GM23338 (cell line): ENCODE measurements around the gene ILDR2. TPM values are rescaled to one million over a fixed set of nuclear protein-coding genes. Genes with fewer than 3 reads are reported as not detected.

Experiments used
- ATAC-seq: fragments of 200-7000 bp; cut with Tn5 transposase; 3 replicates; pipeline ENCODE4 v1.9.1; 2020
- DNase-seq: peaks from one replicate; pipeline ENCODE4 v3.0.0-alpha.2; 2015; ENCODE audit warnings: low spot score
- H2AFZ ChIP-seq: fragments of 200-600 bp; sonication (generic); 2 replicates; pipeline ENCODE4 v1.8.0; 2016; ENCODE audit warnings: antibody characterized with exemption, mild to moderate bottlenecking, moderate library complexity
- H3F3A ChIP-seq: fragments of 200-600 bp; sonication (generic); replicated peaks from 2 replicates; pipeline ENCODE4 v1.8.0; 2017; ENCODE audit warnings: antibody characterized with exemption, mixed run types, low read depth
- H3K27ac ChIP-seq: fragments of 200-600 bp; sonication (generic); 2 replicates; pipeline ENCODE4 v1.6.1; 2016; ENCODE audit warnings: low read depth
- H3K27me3 ChIP-seq: fragments of 200-600 bp; sonication (generic); 2 replicates; pipeline ENCODE4 v1.8.0; 2016; ENCODE audit warnings: mild to moderate bottlenecking, mixed run types, moderate library complexity; ENCODE audit not compliant: insufficient read depth
- H3K36me3 ChIP-seq: fragments of 200-600 bp; sonication (generic); 2 replicates; pipeline ENCODE4 v1.8.0; 2016; ENCODE audit warnings: mild to moderate bottlenecking; ENCODE audit not compliant: insufficient read depth
- H3K4me1 ChIP-seq: fragments of 200-600 bp; sonication (generic); 2 replicates; pipeline ENCODE4 v1.8.0; 2016; ENCODE audit warnings: mild to moderate bottlenecking, moderate library complexity; ENCODE audit not compliant: insufficient read depth
- H3K4me2 ChIP-seq: fragments of 200-600 bp; sonication (generic); 2 replicates; pipeline ENCODE4 v1.7.1; 2017; ENCODE audit warnings: mixed run types
- H3K4me3 ChIP-seq: fragments of 200-600 bp; sonication (generic); 2 replicates; pipeline ENCODE4 v1.6.1; 2016; ENCODE audit warnings: mixed run types
- H3K79me2 ChIP-seq: fragments of 200-600 bp; sonication (generic); replicated peaks from 2 replicates; pipeline ENCODE4 v1.8.0; 2017; ENCODE audit warnings: mild to moderate bottlenecking; ENCODE audit not compliant: insufficient read depth
- H3K9me2 ChIP-seq: fragments of 200-600 bp; sonication (generic); 2 replicates; pipeline ENCODE4 v1.8.0; 2017; ENCODE audit not compliant: insufficient read depth
- H4K20me1 ChIP-seq: fragments of 200-600 bp; sonication (generic); replicated peaks from 2 replicates; pipeline ENCODE4 v1.8.0; 2017; ENCODE audit warnings: mild to moderate bottlenecking; ENCODE audit not compliant: insufficient read depth
- H3K27ac Mint-ChIP-seq: 2 replicates; pipeline ENCODE4 v1.8.0; 2020; ENCODE audit warnings: inconsistent platforms, mild to moderate bottlenecking, moderate library complexity, mixed read lengths
- H3K27me3 Mint-ChIP-seq: 3 replicates; pipeline ENCODE4 v1.8.0; 2022; ENCODE audit warnings: low read depth, mild to moderate bottlenecking, moderate library complexity, mixed read lengths, inconsistent platforms; ENCODE audit not compliant: insufficient read depth, poor library complexity
- H3K36me3 Mint-ChIP-seq: 3 replicates; pipeline ENCODE4 v1.8.0; 2021; ENCODE audit warnings: low read depth, mild to moderate bottlenecking, inconsistent platforms, moderate library complexity, mixed read lengths
- H3K4me1 Mint-ChIP-seq: 3 replicates; pipeline ENCODE4 v1.8.0; 2020; ENCODE audit warnings: mild to moderate bottlenecking, inconsistent platforms, mixed read lengths
- H3K4me3 Mint-ChIP-seq: 3 replicates; pipeline ENCODE4 v1.8.0; 2021; ENCODE audit warnings: moderate library complexity, mild to moderate bottlenecking, inconsistent platforms, mixed read lengths
- H3K9me3 Mint-ChIP-seq: 3 replicates; pipeline ENCODE4 v1.8.0; 2020; ENCODE audit warnings: moderate library complexity, mild to moderate bottlenecking, inconsistent platforms, mixed read lengths
- CREB1 ChIP-seq: fragments of 250-450 bp; sonication (Bioruptor Pico); IDR thresholded peaks from 2 replicates; pipeline ENCODE4 v1.5.0; 2020; ENCODE audit warnings: low read depth, mild to moderate bottlenecking, moderate library complexity
- ETS1 ChIP-seq: IDR thresholded peaks from 2 replicates; pipeline ENCODE4 v1.6.1; 2016; ENCODE audit warnings: antibody characterized with exemption
- EZH2 ChIP-seq: fragments of 200-600 bp; sonication (generic); IDR thresholded peaks from one replicate; pipeline ENCODE4 v1.8.0; 2017; ENCODE audit warnings: antibody characterized with exemption, mild to moderate bottlenecking, low read depth; ENCODE audit not compliant: unreplicated experiment
- EZH2phosphoT487 ChIP-seq: fragments of 200-600 bp; sonication (generic); IDR thresholded peaks from one replicate; pipeline ENCODE4 v1.8.1; 2018; ENCODE audit warnings: antibody characterized with exemption; ENCODE audit not compliant: unreplicated experiment
- JUNB ChIP-seq: IDR thresholded peaks from one replicate; pipeline ENCODE4 v1.6.1; 2016; ENCODE audit warnings: antibody characterized with exemption; ENCODE audit not compliant: unreplicated experiment
- NANOG ChIP-seq: IDR thresholded peaks from 2 replicates; pipeline ENCODE4 v1.6.1; 2016; ENCODE audit warnings: antibody characterized with exemption, borderline replicate concordance
- POLR2AphosphoS5 ChIP-seq: IDR thresholded peaks from 2 replicates; pipeline ENCODE4 v1.6.1; 2016; ENCODE audit warnings: antibody characterized with exemption, low read depth
- STAT1 ChIP-seq: IDR thresholded peaks from one replicate; pipeline ENCODE4 v1.6.1; 2016; ENCODE audit warnings: antibody characterized with exemption; ENCODE audit not compliant: unreplicated experiment
- ZNF114 ChIP-seq: fragments of 250-450 bp; sonication (Bioruptor Pico); IDR thresholded peaks from 2 replicates; pipeline ENCODE4 v1.5.0; 2020; ENCODE audit warnings: mild to moderate bottlenecking, moderate library complexity
- polyA plus RNA-seq: library from polyadenylated mRNA; unstranded; fragments of >200 nt; fragmentation: Nextera tagmentation; extraction: Ambion mirVana; gene quantifications from 2 replicates; pipeline ENCODE4 v1.2.1, GENCODE V29; 2016
- total RNA-seq: library from RNA; depleted of rRNA; stranded (reverse); fragments of >200 nt; shearing (Covaris generic); gene quantifications from 2 replicates; pipeline ENCODE4 v1.2.3, GENCODE V29; 2014
- TF ChIP-seq, protein P1 (sequence below): IDR thresholded peaks from one replicate; pipeline ENCODE4 v1.6.1; 2018; ENCODE audit warnings: antibody characterized with exemption; ENCODE audit not compliant: unreplicated experiment
- TF ChIP-seq, protein P2 (sequence below), 2 experiments: fragments of 200-600 bp in 1 of 2; sonication (generic) in 1 of 2; conservative IDR thresholded peaks; 2 replicates each; pipeline versions ENCODE4 v1.5.1 to v1.6.1; 2016 to 2017; ENCODE audit warnings: antibody characterized with exemption in 2 of 2, low read depth in 2 of 2, mild to moderate bottlenecking in 2 of 2, moderate library complexity in 1 of 2

The ILDR2 gene
- total and polyA plus RNA-seq, 2 experiments from 2014 or later: 0.27 to 2.4 TPM

DNA sequence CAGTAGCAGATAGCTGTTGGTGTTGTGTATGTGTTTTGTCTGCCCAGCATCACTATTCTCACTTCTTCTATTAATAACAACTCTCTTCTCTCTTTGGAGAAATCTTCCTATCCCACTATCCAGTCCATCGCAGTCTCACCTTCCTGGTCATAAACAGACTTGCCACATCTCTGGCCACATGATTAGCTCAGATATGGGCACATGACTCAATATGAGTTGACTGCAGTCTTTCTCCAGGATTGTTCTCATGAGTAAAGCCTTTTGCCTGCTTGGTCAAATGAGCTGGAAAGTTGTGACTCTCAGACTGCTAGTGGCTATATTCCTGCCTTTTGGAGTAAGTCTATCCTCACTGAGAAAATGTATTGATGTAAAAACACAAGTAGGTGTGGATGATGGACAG, 66.4 kb downstream of the ILDR2 start (continued):
- TF ChIP-seq, protein P1, sequence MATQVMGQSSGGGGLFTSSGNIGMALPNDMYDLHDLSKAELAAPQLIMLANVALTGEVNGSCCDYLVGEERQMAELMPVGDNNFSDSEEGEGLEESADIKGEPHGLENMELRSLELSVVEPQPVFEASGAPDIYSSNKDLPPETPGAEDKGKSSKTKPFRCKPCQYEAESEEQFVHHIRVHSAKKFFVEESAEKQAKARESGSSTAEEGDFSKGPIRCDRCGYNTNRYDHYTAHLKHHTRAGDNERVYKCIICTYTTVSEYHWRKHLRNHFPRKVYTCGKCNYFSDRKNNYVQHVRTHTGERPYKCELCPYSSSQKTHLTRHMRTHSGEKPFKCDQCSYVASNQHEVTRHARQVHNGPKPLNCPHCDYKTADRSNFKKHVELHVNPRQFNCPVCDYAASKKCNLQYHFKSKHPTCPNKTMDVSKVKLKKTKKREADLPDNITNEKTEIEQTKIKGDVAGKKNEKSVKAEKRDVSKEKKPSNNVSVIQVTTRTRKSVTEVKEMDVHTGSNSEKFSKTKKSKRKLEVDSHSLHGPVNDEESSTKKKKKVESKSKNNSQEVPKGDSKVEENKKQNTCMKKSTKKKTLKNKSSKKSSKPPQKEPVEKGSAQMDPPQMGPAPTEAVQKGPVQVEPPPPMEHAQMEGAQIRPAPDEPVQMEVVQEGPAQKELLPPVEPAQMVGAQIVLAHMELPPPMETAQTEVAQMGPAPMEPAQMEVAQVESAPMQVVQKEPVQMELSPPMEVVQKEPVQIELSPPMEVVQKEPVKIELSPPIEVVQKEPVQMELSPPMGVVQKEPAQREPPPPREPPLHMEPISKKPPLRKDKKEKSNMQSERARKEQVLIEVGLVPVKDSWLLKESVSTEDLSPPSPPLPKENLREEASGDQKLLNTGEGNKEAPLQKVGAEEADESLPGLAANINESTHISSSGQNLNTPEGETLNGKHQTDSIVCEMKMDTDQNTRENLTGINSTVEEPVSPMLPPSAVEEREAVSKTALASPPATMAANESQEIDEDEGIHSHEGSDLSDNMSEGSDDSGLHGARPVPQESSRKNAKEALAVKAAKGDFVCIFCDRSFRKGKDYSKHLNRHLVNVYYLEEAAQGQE: no peak
- no peak for TF ChIP-seq NANOG
- TF ChIP-seq JUNB: no peak
- TF ChIP-seq CREB1 (CRISPR knock-in tag): no peak
- TF ChIP-seq EZH2: no peak
- TF ChIP-seq, protein P2, sequence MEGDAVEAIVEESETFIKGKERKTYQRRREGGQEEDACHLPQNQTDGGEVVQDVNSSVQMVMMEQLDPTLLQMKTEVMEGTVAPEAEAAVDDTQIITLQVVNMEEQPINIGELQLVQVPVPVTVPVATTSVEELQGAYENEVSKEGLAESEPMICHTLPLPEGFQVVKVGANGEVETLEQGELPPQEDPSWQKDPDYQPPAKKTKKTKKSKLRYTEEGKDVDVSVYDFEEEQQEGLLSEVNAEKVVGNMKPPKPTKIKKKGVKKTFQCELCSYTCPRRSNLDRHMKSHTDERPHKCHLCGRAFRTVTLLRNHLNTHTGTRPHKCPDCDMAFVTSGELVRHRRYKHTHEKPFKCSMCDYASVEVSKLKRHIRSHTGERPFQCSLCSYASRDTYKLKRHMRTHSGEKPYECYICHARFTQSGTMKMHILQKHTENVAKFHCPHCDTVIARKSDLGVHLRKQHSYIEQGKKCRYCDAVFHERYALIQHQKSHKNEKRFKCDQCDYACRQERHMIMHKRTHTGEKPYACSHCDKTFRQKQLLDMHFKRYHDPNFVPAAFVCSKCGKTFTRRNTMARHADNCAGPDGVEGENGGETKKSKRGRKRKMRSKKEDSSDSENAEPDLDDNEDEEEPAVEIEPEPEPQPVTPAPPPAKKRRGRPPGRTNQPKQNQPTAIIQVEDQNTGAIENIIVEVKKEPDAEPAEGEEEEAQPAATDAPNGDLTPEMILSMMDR (conservative IDR thresholded peaks at IDR 0.05; ENCODE audit: low read depth in 2 of 2): no peak

DNA sequence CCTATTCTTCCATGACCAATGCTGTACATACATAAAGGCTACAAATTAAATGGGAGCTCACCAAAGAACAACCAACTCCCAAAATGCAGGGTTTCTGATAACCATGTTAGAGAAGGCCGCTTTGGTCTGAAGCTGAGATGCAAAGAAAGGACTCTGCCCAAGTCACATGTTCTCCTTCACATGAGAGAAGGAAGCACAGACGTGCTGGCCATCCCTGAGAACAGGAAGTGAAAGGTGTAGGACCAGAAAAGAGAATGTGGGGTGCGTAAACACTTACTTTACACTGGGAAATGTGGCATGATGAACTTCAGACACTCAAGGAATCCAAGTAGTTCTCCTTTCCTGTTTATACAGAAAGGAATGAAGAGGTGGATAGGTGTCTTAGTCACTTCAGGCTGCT, 67.6 kb downstream of the ILDR2 start:
- H3K4me3 ChIP-seq: no peak overlapping the region
- no peak overlapping the region for H3K27ac Mint-ChIP-seq
- DNase-seq (no peak), ATAC-seq (no peak)
- peaks cover 19% of the 10 kb centered on the region; the same call in 2 of the 3 replicates for H3K36me3 Mint-ChIP-seq
- 0 out of 2 replicates have a peak, but pooled peaks cover 3% of the 10 kb centered on the region for H3K36me3 ChIP-seq
- H3K4me1 Mint-ChIP-seq: no peaks in the 10 kb centered on the region
- no peak overlapping the region for H3K27ac ChIP-seq
- H3K4me2 ChIP-seq: no peak overlapping the region
- no peak overlapping the region for H2AFZ ChIP-seq
- no peak overlapping the region for H3K4me3 Mint-ChIP-seq
- no peaks in the 10 kb centered on the region for H3K79me2 ChIP-seq
- H4K20me1 ChIP-seq: no peaks in the 10 kb centered on the region
- no peaks in the 10 kb centered on the region for H3K9me2 ChIP-seq
- no peaks in the 10 kb centered on the region for H3F3A ChIP-seq
- peaks cover 19% of the 10 kb centered on the region for H3K9me3 Mint-ChIP-seq
- no peaks in the 10 kb centered on the region for H3K27me3 ChIP-seq
- H3K27me3 Mint-ChIP-seq: peaks cover 3% of the 10 kb centered on the region
- H3K4me1 ChIP-seq: no peaks in the 10 kb centered on the region
- no peak for TF ChIP-seq EZH2
- TF ChIP-seq, protein P1: no peak
- TF ChIP-seq CREB1 (CRISPR knock-in tag): no peak
- TF ChIP-seq, protein P2 (conservative IDR thresholded peaks at IDR 0.05; ENCODE audit: low read depth in 2 of 2): no peak
- TF ChIP-seq ETS1: no peak
- TF ChIP-seq EZH2phosphoT487: no peak
- TF ChIP-seq POLR2AphosphoS5: no peak
- TF ChIP-seq STAT1: no peak
- no peak for TF ChIP-seq NANOG
- no peak for TF ChIP-seq JUNB
- no peak for TF ChIP-seq ZNF114 (CRISPR knock-in tag)
